K562 (cell line): ENCODE measurements around the gene PLA2G4F. TPM values are rescaled to one million over a fixed set of nuclear protein-coding genes. Genes with fewer than 3 reads are reported as not detected.
A peak's percentile ranks its signal among the peaks of the same experiment; 100 is the strongest.

Experiments used
- HMGN3 ChIP-seq: IDR thresholded peaks from 2 replicates; pipeline ENCODE4 v1.6.1; 2011; ENCODE audit warnings: borderline replicate concordance, low read depth, mild to moderate bottlenecking, mixed read lengths, low read length; ENCODE audit not compliant: insufficient read length; ENCODE audit errors: extremely low read depth
- MCM3 ChIP-seq: fragments of 450-650 bp; IDR thresholded peaks from 2 replicates; pipeline ENCODE4 v1.6.1; 2016
- polyA plus RNA-seq, 8 experiments: library from polyadenylated mRNA; depleted of rRNA in 4 of 8; stranded (reverse) in 5 of 8; unstranded in 3 of 8; fragments of >200 nt; fragmentation: Nextera tagmentation in 2 of 8; fragmentation: Illumina TruSeq in 1 of 8; extraction: Ambion mirVana in 2 of 8; extraction: Trizol in 1 of 8; gene quantifications; 2 replicates each; pipeline versions ENCODE4 v1.2.1 to v1.2.3, GENCODE V29; 2011 to 2014; ENCODE audit warnings: inconsistent platforms in 1 of 8, missing spikeins in 1 of 8
- total RNA-seq, 7 experiments: library from RNA; depleted of rRNA in 6 of 7; stranded (reverse); fragments of >200 nt in 6 of 7; fragmentation: Illumina TruSeq in 2 of 7; extraction: Trizol in 2 of 7; gene quantifications; 2 replicates each; pipeline versions ENCODE4 v1.2.1 to v1.2.3, GENCODE V29; 2011 to 2021; ENCODE audit warnings: low replicate concordance in 1 of 7
- TF ChIP-seq, protein P1 (sequence below), 2 experiments: fragments of 450-650 bp; formaldehyde crosslinking in 1 of 2; IDR thresholded peaks; 2 replicates each; pipeline versions ENCODE4 v1.4.0 to v1.6.1; 2014 to 2020; ENCODE audit warnings: mild to moderate bottlenecking in 2 of 2, borderline replicate concordance in 1 of 2, low read depth in 1 of 2

Gene PLA2G4F
- total and polyA plus RNA-seq, 9 of the 15 experiments (the other 6 are each of a cell fraction or from before 2014, with no cell fraction given): 0.02 TPM; not detected in 8

- TF ChIP-seq, protein P1, sequence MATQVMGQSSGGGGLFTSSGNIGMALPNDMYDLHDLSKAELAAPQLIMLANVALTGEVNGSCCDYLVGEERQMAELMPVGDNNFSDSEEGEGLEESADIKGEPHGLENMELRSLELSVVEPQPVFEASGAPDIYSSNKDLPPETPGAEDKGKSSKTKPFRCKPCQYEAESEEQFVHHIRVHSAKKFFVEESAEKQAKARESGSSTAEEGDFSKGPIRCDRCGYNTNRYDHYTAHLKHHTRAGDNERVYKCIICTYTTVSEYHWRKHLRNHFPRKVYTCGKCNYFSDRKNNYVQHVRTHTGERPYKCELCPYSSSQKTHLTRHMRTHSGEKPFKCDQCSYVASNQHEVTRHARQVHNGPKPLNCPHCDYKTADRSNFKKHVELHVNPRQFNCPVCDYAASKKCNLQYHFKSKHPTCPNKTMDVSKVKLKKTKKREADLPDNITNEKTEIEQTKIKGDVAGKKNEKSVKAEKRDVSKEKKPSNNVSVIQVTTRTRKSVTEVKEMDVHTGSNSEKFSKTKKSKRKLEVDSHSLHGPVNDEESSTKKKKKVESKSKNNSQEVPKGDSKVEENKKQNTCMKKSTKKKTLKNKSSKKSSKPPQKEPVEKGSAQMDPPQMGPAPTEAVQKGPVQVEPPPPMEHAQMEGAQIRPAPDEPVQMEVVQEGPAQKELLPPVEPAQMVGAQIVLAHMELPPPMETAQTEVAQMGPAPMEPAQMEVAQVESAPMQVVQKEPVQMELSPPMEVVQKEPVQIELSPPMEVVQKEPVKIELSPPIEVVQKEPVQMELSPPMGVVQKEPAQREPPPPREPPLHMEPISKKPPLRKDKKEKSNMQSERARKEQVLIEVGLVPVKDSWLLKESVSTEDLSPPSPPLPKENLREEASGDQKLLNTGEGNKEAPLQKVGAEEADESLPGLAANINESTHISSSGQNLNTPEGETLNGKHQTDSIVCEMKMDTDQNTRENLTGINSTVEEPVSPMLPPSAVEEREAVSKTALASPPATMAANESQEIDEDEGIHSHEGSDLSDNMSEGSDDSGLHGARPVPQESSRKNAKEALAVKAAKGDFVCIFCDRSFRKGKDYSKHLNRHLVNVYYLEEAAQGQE (IDR thresholded peaks at IDR 0.05; ENCODE audit: borderline replicate concordance): peak; percentile 46; the same call in 1 of the 2 replicates
- TF ChIP-seq, protein P1 (CRISPR knock-in tag; IDR thresholded peaks at IDR 0.05; ENCODE audit: low read depth): no peak
- TF ChIP-seq HMGN3: no peak
- TF ChIP-seq MCM3: no peak
- TF ChIP-seq, all 486 proteins: peak for 7
Measured at GRCh38 chr15:42137461-42138261, 18.8 kb downstream of the PLA2G4F start (continued).
